GM20000 (cell line): Measurements from ENCODE around the gene ATP4A.

Source experiments
- DNase-seq: peaks from one replicate; pipeline ENCODE4 v3.0.0; 2012; ENCODE audit warnings: low spot score
- CTCF ChIP-seq: IDR thresholded peaks from 2 replicates; pipeline ENCODE4 v1.5.1; 2012; ENCODE audit warnings: mild to moderate bottlenecking, control low read depth; ENCODE audit errors: extremely low read depth, missing control alignments

The ATP4A gene

GRCh38 chr19:35545855-35546381, 17.5 kb downstream of the ATP4A start:
- peak; percentile 82 for DNase-seq
- TF ChIP-seq CTCF, result no peak

GRCh38 chr19:35545001-35545854, 18.2 kb downstream of the ATP4A start, which contains the start of gene TMEM147:
Gene TMEM147 (plus strand): TSS chr19:35545626. CDS start chr19:35545740, 114 bp downstream.
- no peak for TF ChIP-seq CTCF
- peak; percentile 98 for DNase-seq

GRCh38 chr19:35544110-35544802, 19.2 kb downstream of the ATP4A start:
- TF ChIP-seq CTCF, result no peak
- no peak for DNase-seq

GRCh38 chr19:35543280-35544109, 20.0 kb downstream of the ATP4A start:
- no peak for DNase-seq
- no peak for TF ChIP-seq CTCF

- no peak for TF ChIP-seq CTCF
- DNase-seq, result no peak
Measured at GRCh38 chr19:35542209-35542608, 21.2 kb downstream of the ATP4A start.

- no peak for DNase-seq
- TF ChIP-seq CTCF, result no peak
Measured at GRCh38 chr19:35540356-35540927, 23.0 kb downstream of the ATP4A start.
